ENCODE measurements around the gene GLIPR1.
A peak's percentile ranks its signal among the peaks of the same experiment; 100 is the strongest.

Gene GLIPR1

GRCh38 chr12:75525263-75525662, 44.7 kb downstream of the GLIPR1 start:
- H2AFZ ChIP-seq (ENCODE audit: low read depth, low read length) = no peak overlapping the region
- H3K4me2 ChIP-seq (ENCODE audit: insufficient read depth, low read length) = no peak overlapping the region
- TF ChIP-seq EZH2 (IDR thresholded peaks at IDR 0.05; ENCODE audit: borderline replicate concordance, low read depth, low read length, severe bottlenecking) = no peak
- TF ChIP-seq, protein P1, sequence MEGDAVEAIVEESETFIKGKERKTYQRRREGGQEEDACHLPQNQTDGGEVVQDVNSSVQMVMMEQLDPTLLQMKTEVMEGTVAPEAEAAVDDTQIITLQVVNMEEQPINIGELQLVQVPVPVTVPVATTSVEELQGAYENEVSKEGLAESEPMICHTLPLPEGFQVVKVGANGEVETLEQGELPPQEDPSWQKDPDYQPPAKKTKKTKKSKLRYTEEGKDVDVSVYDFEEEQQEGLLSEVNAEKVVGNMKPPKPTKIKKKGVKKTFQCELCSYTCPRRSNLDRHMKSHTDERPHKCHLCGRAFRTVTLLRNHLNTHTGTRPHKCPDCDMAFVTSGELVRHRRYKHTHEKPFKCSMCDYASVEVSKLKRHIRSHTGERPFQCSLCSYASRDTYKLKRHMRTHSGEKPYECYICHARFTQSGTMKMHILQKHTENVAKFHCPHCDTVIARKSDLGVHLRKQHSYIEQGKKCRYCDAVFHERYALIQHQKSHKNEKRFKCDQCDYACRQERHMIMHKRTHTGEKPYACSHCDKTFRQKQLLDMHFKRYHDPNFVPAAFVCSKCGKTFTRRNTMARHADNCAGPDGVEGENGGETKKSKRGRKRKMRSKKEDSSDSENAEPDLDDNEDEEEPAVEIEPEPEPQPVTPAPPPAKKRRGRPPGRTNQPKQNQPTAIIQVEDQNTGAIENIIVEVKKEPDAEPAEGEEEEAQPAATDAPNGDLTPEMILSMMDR (IDR thresholded peaks at IDR 0.05; ENCODE audit: borderline replicate concordance, extremely low read depth, low read length, poor library complexity, severe bottlenecking) = no peak
- no peaks in the 10 kb centered on the region for H3K36me3 ChIP-seq (ENCODE audit: insufficient read depth, low read length)
- H3K9me3 ChIP-seq (ENCODE audit: insufficient read depth, low read length, severe bottlenecking) = no peaks in the 10 kb centered on the region
- no peak overlapping the region for H3K9ac ChIP-seq (ENCODE audit: low read depth, low read length)
- ATAC-seq (ENCODE audit: insufficient read depth, low read depth) = no peak
- H3K4me3 ChIP-seq (ENCODE audit: low read depth in 1 of 2, low read length in 2 of 2) = no peak overlapping the region
- H3K79me2 ChIP-seq (ENCODE audit: insufficient read depth, low read length) = no peaks in the 10 kb centered on the region
- H3K4me1 ChIP-seq (ENCODE audit: insufficient read depth, low read length) = peaks cover 7% of the 10 kb centered on the region
- H3K27ac ChIP-seq (ENCODE audit: low read length) = no peak overlapping the region
- no peaks in the 10 kb centered on the region for H4K20me1 ChIP-seq (ENCODE audit: insufficient read depth, low read length)
- H3K27me3 ChIP-seq (ENCODE audit: insufficient read depth, low read length, poor library complexity) = no peaks in the 10 kb centered on the region
- no peak for DNase-seq

DNA sequence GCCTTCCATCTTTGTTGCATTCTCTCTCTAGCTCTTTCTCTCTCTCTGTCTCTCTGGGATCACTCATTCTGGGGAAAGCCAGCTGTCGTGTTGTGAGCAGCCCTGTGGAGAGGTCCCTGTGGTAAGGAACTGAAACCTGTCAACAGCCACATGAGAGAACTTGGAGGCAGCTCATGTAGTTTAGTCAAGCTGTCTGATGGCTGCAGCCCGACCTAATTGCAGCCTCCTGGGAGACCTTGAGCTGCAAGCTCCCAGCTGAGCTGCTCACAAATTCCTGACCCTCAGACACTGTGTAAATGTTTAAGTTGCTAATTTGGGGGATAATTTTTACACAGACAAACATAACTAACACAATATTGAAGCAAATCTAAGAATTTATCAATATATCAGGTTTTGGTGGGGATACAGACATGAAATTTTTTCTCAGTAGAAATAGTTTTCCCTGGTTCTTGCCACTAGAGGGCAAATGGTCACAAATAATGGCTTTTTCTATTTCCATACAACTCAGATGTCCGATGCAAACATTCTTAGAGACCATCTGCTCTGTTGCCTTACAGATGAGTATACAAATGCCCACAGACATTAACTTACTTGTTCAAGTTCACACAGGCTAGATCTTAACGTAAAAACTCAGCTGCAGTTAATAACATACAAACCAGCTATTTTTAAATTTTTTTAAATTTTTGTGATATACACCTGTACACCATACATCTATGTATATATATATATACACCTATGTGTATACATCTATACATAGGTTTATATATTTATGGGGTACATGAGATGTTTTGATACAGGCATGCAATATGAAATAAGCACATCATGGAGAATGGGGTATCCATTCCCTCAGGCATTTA, 46.3 kb downstream of the GLIPR1 start:
- Histone ChIP-seq H3K9me3 (ENCODE audit: insufficient read depth, low read length, severe bottlenecking) (no peaks in the 10 kb centered on the region), H2AFZ (ENCODE audit: low read depth, low read length) (0 out of 2 replicates have a peak overlapping the region, but pooled peaks have one; percentile 10), H3K4me1 (ENCODE audit: insufficient read depth, low read length) (peaks cover 7% of the 10 kb centered on the region), H3K27ac (ENCODE audit: low read length) (no peak overlapping the region), H4K20me1 (ENCODE audit: insufficient read depth, low read length) (no peaks in the 10 kb centered on the region), H3K4me3 (ENCODE audit: low read depth in 1 of 2, low read length in 2 of 2) (no peak overlapping the region), H3K79me2 (ENCODE audit: insufficient read depth, low read length) (no peaks in the 10 kb centered on the region), H3K9ac (ENCODE audit: low read depth, low read length) (no peak overlapping the region), H3K27me3 (ENCODE audit: insufficient read depth, low read length, poor library complexity) (no peaks in the 10 kb centered on the region), H3K36me3 (ENCODE audit: insufficient read depth, low read length) (no peaks in the 10 kb centered on the region), H3K4me2 (ENCODE audit: insufficient read depth, low read length) (no peak overlapping the region)
- no peak for TF ChIP-seq EZH2 (IDR thresholded peaks at IDR 0.05; ENCODE audit: borderline replicate concordance, low read depth, low read length, severe bottlenecking)
- TF ChIP-seq, protein P1 (IDR thresholded peaks at IDR 0.05; ENCODE audit: borderline replicate concordance, extremely low read depth, low read length, poor library complexity, severe bottlenecking) = peak; percentile 71
- ATAC-seq (ENCODE audit: insufficient read depth, low read depth) (peak; percentile 88), DNase-seq (peak; percentile 48)

- Histone ChIP-seq H3K4me1 (ENCODE audit: insufficient read depth, low read length) (peaks cover 7% of the 10 kb centered on the region), H3K27ac (ENCODE audit: low read length) (no peak overlapping the region), H4K20me1 (ENCODE audit: insufficient read depth, low read length) (no peaks in the 10 kb centered on the region), H3K79me2 (ENCODE audit: insufficient read depth, low read length) (no peaks in the 10 kb centered on the region), H3K36me3 (ENCODE audit: insufficient read depth, low read length) (no peaks in the 10 kb centered on the region), H2AFZ (ENCODE audit: low read depth, low read length) (no peak overlapping the region), H3K4me3 (ENCODE audit: low read depth in 1 of 2, low read length in 2 of 2) (no peak overlapping the region), H3K4me2 (ENCODE audit: insufficient read depth, low read length) (no peak overlapping the region), H3K9me3 (ENCODE audit: insufficient read depth, low read length, severe bottlenecking) (no peaks in the 10 kb centered on the region), H3K9ac (ENCODE audit: low read depth, low read length) (no peak overlapping the region), H3K27me3 (ENCODE audit: insufficient read depth, low read length, poor library complexity) (no peaks in the 10 kb centered on the region)
- DNase-seq (no peak), ATAC-seq (ENCODE audit: insufficient read depth, low read depth) (no peak)
- TF ChIP-seq EZH2 (IDR thresholded peaks at IDR 0.05; ENCODE audit: borderline replicate concordance, low read depth, low read length, severe bottlenecking) = no peak
- TF ChIP-seq, protein P1 (IDR thresholded peaks at IDR 0.05; ENCODE audit: borderline replicate concordance, extremely low read depth, low read length, poor library complexity, severe bottlenecking) = no peak
These were observed 47.7 kb downstream of the GLIPR1 start for GRCh38 chr12:75528272-75528671.
